GM19467 (cell line): ENCODE results near the gene MAFB.
A peak's percentile ranks its signal among the peaks of the same experiment; 100 is the strongest.

Source experiments
- ATAC-seq: cut with Tn5 transposase; IDR thresholded peaks from one replicate; pipeline ENCODE4 v1.9.1; 2021; ENCODE audit warnings: mild to moderate bottlenecking, moderate library complexity; ENCODE audit not compliant: unreplicated experiment

MAFB gene

DNA sequence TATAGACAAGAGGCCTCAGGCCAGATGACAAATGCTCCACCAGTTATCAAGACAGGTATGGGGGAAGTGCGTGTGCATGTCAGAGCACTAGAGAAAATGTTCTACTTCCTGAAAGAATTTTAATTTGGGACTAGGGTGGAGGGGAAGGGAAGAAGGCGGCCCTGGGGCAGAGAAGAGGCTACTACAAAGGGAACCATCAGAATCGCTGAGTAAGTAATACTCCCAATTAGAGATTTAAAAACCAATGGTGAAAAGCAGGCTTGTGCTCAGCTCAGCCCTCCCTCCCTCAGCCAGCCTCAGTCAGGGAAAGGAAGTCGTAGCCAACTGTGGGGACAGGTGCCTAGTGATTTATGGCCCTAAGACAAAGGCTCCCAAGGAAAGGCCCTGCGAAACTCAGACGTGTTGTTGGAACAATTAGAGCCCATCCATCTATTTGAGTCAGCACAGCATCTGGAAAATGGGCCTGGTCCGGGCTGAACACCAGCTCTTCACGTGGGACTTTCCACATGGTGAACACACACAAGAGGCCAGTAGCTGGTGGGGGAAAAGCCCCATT, 15.0 kb upstream of the MAFB start:
- ATAC-seq = no peak

DNA sequence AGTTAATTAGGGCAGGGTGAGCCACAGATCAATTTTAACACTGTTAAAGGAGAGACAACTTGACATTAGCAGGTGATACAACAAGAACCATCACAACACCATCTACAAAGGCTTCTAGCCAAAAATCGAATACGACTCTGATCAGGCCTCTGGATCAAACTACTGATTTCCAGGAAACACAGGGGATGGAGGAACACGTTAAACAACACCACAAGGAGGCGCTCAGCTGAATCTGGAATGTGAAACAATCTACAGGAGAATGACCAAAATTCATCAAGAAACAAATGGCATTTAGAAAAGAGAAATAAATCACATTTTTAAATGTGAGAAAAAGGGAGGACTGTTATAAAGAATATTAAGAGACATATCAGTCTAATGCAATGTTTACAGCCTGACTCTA, 13.5 kb upstream of the MAFB start:
- ATAC-seq = no peak

DNA sequence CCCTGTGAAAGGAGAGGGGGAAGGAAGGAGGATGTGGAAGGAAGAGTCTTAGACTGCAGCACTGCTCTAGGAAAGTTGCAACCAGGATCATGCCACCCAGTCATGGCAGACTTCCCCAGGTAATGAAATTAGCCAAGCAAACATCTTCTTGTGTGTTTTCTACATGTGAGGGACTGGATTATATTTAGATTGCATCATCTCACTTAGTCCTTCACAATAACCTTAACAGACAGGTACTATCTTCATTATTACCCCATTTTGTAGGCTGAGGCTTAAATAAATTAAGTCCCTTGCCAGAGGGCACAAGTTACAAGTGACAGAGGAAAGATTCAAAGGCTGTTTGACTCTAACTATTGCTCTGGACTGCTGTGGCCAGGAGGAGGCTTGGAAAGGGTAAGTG, 9.7 kb upstream of the MAFB start:
- no peak for ATAC-seq

DNA sequence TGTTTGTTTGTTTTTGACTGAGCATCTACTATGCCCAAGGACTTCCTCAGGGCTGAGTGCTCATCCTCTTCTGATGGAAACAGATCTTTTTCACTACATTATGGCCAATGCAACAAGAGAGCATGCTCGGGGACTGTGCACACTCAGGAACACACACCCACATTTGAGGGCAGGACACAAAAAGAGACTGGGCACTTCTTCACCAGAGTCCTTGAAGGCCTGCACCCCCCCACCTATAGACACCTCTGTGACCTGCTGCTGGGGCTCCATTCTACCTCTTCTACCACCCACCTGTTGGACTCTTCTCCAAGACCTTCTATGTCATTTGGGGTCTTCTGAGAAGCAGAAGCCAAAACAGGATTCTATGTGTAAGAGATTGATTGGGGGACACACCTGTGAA, 9.2 kb upstream of the MAFB start:
- no peak for ATAC-seq

DNA sequence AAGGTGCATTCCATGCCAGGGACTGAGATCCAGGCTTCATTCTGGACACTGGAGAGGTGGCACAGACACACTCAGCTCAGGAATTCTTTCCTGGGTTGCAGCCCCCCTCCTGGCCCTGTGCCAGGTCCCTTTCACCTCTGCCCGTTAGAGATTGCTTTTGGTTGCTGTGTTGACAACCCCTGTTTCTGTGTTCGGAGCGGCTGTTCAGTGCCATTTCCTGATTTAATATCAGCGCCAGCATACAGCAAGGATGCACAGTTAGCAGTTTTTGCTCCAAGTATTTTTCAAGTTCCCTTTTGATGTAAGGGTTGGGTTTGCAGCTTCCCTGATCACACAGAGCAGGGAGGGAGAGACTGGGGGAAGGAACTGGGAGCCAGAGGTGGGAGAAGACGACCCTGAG, 8.5 kb upstream of the MAFB start:
- no peak for ATAC-seq

DNA sequence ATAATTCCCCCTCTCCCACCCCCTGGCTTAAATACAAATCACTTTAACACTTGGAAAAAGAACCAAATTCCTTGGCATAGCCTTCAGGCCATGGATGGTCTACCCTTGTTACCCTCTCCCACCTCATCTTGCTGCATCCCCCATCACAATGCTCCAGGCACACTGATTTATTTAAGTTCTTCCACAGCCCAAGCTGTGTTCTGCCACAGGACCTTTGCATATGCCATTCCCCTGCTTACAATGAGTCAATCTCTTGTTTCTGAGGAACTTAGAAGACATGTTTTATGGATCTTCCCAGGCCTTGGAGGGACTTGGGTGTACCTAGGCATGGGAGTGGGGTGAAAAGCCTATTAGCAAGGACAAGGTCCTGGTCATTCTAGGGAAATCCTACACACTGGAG, 6.2 kb upstream of the MAFB start:
- ATAC-seq = no peak

DNA sequence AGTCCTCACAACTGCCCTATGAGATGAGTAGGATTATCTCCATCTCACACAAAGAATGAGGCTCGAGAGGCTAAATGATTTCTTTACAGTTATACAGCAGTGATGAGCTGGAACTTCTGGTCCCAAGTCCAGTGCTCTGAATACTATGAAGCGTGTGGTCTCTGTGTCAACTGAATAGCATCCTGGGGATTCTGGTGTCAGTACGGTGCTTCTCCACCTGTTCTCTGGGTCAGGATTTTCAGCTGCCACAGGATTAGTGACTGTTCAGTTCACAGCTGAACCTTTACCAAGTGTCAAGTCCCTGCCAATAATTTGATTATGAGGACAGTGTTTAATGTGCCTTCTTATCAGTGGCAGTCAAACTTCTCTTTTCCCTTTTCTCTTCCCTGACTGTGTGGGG, 5.2 kb upstream of the MAFB start:
- ATAC-seq = no peak

DNA sequence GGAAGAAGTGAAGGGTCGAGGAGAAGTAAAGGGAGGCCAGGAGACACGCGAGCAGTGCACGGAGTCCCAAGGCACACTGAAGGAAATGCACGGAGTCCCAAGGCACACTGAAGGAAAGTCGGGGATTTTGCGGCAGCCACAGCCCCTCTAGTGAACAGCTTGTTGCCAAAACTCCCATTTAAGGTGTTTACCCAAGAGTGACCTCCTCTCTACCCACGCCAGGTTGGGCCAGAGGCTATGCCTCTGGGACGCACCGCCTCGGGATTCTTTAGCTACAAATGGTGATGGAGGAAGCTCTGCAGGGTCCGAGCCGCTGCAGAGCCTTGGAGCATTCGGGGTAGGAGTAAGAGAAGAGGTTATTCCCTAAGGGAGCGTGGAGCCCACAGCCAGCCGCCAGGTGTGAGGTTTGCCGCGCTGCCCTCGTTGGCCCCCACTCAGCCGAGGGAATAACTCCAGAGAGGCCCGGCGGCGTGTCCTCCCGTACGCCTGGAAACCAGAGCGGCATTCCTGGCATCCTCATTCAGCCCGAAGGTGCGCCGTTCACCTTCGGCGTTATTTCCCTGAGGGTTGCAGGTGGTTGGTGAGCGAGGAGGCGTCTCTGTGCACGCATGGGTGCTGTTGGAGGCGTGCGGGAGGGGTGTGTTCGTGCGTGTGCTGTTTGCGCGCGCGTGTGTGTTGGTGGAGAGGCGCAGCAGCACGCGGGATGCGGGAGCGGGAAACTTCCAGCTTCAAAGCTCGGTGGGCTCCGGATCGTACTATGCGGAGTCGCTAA, 3.4 kb upstream of the MAFB start:
- no peak for ATAC-seq

DNA sequence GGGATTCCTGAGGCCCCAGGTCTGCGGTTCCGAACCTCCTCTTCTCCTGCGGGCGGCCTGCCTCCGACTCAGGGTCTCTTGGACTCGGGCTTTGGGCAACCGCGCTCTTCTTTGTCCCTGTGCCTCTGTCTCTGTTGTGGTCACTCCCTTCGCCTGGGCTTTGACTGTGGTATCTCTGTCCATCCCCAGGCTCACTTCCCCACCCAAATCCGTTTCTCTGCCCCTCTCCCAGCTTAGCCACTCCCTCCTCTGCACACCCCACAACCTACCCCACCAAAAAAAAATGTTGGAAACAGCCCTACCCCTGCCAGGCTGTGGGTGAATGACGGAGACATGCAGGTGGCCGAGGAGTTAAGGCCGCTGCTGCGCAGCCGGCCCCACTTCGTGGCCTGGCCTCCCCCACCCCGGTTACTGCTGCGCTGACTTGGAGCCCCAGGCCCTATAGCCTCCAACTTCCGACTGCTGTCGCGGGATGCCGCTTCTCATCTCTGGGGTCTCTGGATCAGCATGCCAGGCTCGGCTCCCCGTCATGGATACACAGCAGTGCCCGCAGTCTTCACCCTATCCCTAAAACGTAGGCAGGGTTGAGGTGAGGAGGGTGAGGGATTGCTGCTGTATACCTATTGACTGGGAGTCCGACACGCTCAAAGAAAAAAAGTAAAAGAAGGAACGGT, 2.7 kb upstream of the MAFB start:
- ATAC-seq = no peak

DNA sequence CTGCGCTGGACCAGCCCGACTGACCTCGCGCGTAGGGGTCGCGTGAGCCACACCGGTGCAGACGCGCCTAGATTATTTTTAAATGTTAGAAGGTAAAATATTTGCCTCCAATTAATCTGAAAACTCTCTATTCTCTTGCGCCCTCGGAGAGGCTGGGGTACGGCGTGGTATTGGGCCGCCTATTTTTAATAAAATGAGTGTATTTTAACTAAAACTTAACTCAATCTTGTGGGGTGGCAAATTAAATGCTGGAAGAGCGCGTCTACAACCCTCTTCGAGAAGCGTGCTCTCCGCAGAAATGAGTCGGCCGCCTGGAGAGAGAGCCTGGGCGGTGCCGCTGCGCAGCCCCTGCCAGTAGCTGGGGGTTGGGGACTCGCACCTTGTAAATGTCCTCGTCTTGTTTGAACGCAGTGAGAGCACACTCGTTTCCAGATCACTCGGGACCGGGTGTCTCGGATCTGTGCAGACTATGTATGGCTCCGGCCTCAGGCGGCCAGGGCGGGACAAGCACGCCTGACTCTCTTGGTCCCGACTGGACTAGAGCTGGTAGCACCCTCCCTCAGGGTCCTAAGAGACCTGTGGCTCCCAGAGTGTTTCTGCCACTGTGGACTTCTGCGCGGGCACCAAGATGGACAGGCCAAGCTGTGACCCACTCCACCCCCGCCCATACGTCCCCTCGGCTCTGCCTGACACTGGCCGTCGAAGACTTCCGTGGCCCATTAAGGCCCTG, 2.0 kb upstream of the MAFB start:
- ATAC-seq = no peak

DNA sequence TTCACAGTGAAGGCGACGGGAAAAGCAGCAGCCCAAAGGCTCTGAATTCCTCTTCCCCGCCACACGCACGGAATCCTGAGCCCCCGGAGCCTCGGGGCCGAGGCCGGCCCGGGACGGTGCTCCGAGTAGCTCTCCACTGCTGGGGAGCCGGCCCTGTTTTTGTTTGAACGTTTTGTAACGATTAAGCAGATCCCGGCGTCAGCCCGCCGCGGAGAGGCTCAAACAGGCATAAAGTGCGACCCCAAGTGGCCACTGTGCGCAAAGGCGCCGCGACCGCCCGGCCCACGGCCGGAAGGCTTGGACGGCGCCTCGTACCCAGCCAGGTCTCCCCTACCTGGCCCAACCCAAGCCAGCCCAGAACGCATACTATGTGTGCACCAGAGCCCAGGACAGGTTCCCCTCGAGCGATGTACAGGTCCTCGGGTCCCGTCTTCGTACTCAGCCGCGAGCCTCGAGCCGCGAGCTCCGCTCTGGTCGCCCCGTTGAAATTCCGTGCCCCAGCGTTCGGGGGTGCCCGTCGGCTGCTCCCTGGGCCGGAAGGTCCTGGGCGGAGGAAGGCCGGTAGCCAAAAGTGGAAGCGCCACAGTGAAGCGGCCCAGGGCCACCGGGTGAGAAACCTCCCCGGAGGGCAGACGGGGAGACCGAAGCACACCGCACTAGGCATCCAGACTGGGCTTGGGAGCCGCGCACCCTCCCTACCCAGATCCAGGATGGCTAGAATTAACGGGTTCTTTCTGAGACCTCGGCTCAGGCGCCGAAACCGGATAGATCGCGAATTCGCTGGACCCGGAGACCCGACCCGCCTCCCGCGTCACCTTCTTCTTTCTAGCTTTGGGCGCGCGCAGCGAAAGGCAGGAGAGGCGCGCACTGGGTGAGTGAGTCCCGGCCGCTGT, 1.2 kb upstream of the MAFB start:
- peak; percentile 57 for ATAC-seq

DNA sequence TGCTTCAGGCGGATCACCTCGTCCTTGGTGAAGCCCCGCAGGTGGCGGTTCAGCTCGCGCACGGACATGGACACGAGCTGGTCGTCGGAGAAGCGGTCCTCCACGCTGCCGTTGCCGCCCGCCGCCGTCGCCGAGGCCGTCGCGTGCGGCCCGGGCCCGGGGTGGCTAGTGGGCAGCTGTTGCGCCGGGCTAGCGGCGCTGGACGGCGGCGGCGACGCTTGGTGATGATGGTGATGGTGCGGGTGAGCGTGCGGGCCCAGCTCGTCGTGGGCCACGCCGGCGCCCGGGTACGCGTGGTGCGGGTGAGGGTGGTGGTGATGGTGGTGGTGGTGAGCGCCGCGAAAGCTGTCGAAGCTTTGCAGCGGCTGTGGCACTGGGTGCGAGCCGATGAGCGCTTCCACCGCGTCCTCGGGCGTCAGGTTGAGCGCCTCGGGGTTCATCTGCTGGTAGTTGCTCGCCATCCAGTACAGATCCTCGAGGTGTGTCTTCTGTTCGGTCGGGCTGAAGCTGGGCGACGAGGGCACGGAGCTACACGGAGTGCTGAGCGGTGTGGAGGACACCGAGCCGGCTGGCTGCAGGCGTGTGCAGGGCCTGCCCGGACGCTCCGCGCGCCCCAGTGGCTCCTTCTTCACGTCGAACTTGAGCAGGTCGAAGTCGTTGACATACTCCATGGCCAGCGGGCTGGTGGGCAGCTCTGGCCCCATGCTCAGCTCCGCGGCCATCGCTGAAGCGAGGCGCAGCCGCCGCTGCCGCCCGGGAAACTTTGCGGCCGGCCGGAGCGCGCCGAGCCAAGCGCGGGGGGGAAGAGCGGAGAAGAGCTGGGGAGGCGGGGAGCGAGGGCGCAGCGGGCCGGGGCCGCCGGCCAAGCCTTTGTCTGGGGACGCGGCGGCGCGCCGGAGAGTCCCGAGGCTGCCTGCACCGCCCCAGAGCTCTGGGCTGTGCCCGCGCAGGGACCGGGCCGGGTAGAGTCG, 622 bp downstream of the MAFB start:
- no peak for ATAC-seq

DNA sequence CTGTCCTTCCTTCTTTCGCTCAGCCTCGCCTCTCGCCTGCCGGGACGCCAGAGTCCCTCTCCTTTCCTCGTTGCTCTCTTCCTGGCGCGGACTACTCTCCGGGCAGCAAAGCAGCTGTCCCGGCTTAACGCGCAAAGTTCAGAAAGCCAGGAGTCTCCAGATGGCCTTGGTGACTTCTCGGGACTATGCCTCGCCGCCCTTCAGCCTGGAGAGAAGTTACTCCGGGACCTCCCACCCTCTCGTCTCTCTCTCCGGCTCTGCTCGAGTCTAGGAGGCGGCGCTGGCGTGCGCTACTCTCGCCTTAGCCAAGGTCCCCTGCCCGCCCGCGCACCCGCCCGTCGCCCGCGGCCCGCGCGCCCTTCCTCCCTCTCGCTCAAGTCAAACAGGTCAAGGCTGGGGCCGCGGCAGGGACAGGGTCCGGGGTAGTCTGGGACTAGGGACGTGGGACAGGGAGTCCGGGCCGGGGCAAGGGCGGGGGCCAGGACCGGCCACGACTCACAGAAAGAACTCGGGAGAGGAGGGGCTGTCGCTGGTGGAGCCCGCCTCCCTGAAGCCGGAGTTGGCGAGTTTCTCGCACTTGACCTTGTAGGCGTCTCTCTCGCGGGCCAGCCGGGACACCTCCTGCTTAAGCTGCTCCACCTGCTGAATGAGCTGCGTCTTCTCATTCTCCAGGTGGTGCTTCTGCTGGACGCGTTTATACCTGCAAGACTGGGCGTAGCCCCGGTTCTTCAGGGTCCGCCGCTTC, 1.5 kb downstream of the MAFB start:
- ATAC-seq = no peak

DNA sequence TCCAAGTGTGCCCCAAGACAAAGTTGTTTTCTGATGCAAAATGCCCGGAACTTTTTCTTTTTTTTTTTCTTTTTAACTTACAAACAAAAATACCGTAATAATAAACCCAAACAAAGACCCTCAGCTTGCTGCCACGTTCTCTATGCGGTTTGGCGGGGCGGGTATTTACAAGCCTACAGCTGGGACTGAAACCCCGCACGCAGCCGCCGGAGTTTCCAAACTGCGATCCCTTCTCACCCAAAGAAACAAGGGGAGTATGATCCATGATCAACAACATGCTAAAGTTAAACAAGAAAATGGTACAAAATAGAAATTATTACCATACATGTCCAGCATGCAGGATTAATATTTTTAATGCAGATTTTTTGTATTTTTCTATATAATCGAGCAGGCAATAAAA, 2.1 kb downstream of the MAFB start:
- ATAC-seq = no peak

DNA sequence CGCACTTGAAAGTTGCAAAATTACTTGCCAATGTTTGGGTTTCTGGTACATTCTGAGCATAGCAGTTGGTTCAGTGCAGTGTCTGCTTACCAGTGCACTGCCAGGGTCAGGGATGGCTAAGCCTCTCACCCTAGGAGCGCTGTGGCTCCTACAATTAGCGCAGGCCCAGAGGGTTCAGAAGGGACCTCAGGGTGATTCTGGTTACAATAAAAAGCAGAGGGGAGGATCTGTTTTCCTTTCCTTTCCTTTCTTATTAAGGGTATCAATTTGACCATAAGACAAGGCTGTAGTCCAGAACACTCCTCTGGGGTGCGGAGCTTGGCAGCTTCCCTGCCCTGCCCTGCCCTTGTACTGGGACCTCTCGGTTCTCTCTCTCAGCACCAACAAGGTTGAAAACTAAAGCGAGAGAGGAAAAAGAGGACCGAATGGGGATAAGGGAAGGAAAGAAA, 2.6 kb downstream of the MAFB start:
- ATAC-seq = no peak

DNA sequence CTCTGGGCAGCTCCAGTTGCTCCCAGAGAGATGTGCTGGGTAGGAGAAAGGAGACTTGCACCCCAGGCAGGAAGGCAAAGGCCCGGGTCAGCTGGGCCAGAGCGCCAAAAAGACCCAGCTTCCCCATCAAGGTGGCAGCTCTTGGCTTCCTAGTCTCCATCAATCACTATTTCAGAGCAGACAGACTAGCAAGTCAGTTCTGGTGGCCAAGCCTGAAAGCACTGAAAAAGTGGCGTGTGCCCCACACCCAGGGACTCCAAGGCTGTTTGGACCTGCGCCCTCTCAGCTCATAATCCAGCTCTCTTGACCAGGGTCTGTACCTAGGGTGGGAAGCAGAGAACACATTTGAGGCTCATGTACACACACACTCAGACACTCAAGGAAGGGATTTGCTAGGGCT, 3.7 kb downstream of the MAFB start:
- ATAC-seq = no peak

DNA sequence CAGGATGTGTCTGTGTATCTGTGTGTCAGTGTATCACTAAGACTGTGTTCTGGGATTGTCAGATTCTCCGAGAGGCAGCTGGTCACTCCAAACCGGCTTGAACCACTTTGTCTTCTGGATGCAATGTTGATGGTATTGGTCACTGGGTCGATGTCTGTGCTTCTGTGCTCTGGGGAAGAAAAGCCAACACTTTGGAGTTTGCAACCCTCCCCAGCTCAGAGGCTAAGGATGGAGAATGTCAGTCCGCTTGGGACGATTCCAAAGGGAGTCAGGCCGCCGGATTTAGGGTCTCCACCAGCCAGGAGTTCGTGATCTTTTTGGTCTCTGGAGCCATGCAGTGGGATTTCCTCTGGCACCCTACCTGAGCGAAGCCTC, 5.2 kb downstream of the MAFB start:
- ATAC-seq = no peak

DNA sequence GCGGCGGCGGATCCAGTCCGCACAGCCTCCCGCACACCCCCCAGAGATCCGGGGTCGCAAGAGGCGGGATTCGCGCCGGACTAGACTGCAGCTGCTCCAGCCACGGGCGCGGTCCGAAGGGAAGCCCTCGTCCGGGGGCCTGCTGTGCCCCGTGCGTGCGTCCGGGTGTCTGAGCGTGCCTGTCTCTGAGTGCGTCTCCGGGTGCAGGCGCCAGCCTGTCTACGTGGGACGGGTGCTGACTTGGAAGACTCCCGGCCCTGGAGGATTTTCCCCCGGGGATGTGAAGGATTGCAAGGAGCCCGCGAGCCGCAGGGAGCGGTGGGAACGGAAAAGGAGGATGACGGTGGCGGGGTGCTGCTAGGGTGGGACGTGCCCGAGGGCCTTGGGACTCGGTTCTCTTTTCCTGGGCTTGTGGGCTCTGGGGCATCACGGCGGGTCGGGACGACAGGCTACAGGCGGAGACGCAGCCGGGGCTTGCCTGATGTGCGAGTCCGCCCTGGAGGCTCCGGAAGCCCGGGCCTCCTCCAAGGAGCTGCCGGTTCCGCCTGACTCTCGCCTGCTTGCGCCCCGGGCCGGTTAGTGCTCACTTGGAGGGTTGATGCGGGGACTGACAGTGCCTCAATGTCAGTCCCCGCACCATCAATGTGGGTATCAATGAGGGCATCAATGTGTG, 5.7 kb downstream of the MAFB start:
- ATAC-seq = no peak
